HepG2 (cell line): ENCODE results near the gene SSU72. TPM values are rescaled to one million over a fixed set of nuclear protein-coding genes. Genes with fewer than 3 reads are reported as not detected.

ENCODE experiments used
- AGO2 ChIP-seq: fragments of 200-400 bp; formaldehyde crosslinking; optimal IDR thresholded peaks from 2 replicates; pipeline ENCODE3; 2017; ENCODE audit warnings: mild to moderate bottlenecking, low read depth, low read length, moderate library complexity
- GABPA ChIP-seq, 2 experiments: IDR thresholded peaks; 2 replicates each; pipeline ENCODE4 v1.6.1; 2011 to 2016; ENCODE audit warnings: low read depth in 2 of 2, low read length in 1 of 2, missing biosample characterization in 1 of 2, missing genetic modification characterization in 1 of 2
- GABPB1 ChIP-seq: IDR thresholded peaks from 2 replicates; pipeline ENCODE4 v1.6.1; 2016; ENCODE audit warnings: mild to moderate bottlenecking, missing genetic modification reagents, moderate library complexity, missing compliant biosample characterization
- HBP1 ChIP-seq: IDR thresholded peaks from 2 replicates; pipeline ENCODE4 v1.6.1; 2016; ENCODE audit warnings: low read depth, control low read depth
- HNRNPL ChIP-seq: fragments of 200-400 bp; formaldehyde crosslinking; IDR thresholded peaks from 2 replicates; pipeline ENCODE4 v1.6.1; 2017; ENCODE audit warnings: mild to moderate bottlenecking, low read depth, low read length
- HOXA5 ChIP-seq: sonication (generic); formaldehyde crosslinking; IDR thresholded peaks from 2 replicates; pipeline ENCODE4 v1.4.0; 2020; ENCODE audit warnings: missing genetic modification reagents
- HOXA9 ChIP-seq: sonication (generic); formaldehyde crosslinking; IDR thresholded peaks from 2 replicates; pipeline ENCODE4 v1.8.1; 2022; ENCODE audit warnings: missing genetic modification reagents, mild to moderate bottlenecking, moderate library complexity, borderline replicate concordance
- IKZF1 ChIP-seq: fragments of 450-650 bp; IDR thresholded peaks from 2 replicates; pipeline ENCODE4 v1.7.1; 2016
- JUND ChIP-seq: sonication (generic); formaldehyde crosslinking; IDR thresholded peaks from 2 replicates; pipeline ENCODE4 v1.8.0; 2022; ENCODE audit warnings: mild to moderate bottlenecking, missing genetic modification reagents
- KLF15 ChIP-seq: sonication (generic); formaldehyde crosslinking; IDR thresholded peaks from 2 replicates; pipeline ENCODE4 v1.8.1; 2023; ENCODE audit warnings: borderline replicate concordance, mild to moderate bottlenecking, inconsistent platforms, missing genetic modification reagents, mixed read lengths
- MBD4 ChIP-seq: IDR thresholded peaks from 2 replicates; pipeline ENCODE4 v1.6.1; 2012; ENCODE audit warnings: low read length, inconsistent platforms, borderline replicate concordance
- MEIS1 ChIP-seq: sonication (generic); formaldehyde crosslinking; IDR thresholded peaks from 2 replicates; pipeline ENCODE4 v1.9.0; 2021; ENCODE audit warnings: mild to moderate bottlenecking, missing genetic modification reagents, moderate library complexity, borderline replicate concordance
- PAWR ChIP-seq: sonication (generic); formaldehyde crosslinking; IDR thresholded peaks from 2 replicates; pipeline ENCODE4 v1.4.0; 2020; ENCODE audit warnings: missing genetic modification reagents, mild to moderate bottlenecking, borderline replicate concordance
- PAX8 ChIP-seq: sonication (generic); formaldehyde crosslinking; IDR thresholded peaks from 2 replicates; pipeline ENCODE4 v1.8.0; 2022; ENCODE audit warnings: mild to moderate bottlenecking, missing genetic modification reagents, borderline replicate concordance
- SMYD3 ChIP-seq: sonication (generic); formaldehyde crosslinking; IDR thresholded peaks from 2 replicates; pipeline ENCODE4 v1.8.1; 2023; ENCODE audit warnings: mild to moderate bottlenecking, missing genetic modification reagents
- SSRP1 ChIP-seq: IDR thresholded peaks from 2 replicates; pipeline ENCODE4 v1.6.1; 2016; ENCODE audit warnings: control low read depth
- SUZ12 ChIP-seq: fragments of 150-350 bp; IDR thresholded peaks from 2 replicates; pipeline ENCODE4 v1.6.1; 2014; ENCODE audit warnings: low read depth, low read length
- TBL1XR1 ChIP-seq: fragments of 150-350 bp; IDR thresholded peaks from 2 replicates; pipeline ENCODE4 v1.6.1; 2014; ENCODE audit warnings: borderline replicate concordance, low read length; ENCODE audit not compliant: partially characterized antibody
- TFAP4 ChIP-seq: sonication (generic); IDR thresholded peaks from 2 replicates; pipeline ENCODE4 v1.6.1; 2016; ENCODE audit warnings: low read depth, borderline replicate concordance
- ZBTB43 ChIP-seq: sonication (generic); formaldehyde crosslinking; conservative IDR thresholded peaks from 2 replicates; pipeline ENCODE4 v1.4.0; 2020; ENCODE audit warnings: missing genetic modification reagents
- ZNF124 ChIP-seq: sonication (generic); formaldehyde crosslinking; IDR thresholded peaks from 2 replicates; pipeline ENCODE4 v1.4.0; 2020; ENCODE audit warnings: missing genetic modification reagents
- ZNF225 ChIP-seq: sonication (generic); formaldehyde crosslinking; IDR thresholded peaks from 2 replicates; pipeline ENCODE4 v1.4.0; 2020; ENCODE audit warnings: mild to moderate bottlenecking, missing genetic modification reagents
- ZNF3 ChIP-seq: IDR thresholded peaks from 2 replicates; pipeline ENCODE4 v1.7.0; 2017; ENCODE audit warnings: inconsistent platforms
- ZNF687 ChIP-seq: sonication (generic); formaldehyde crosslinking; IDR thresholded peaks from 2 replicates; pipeline ENCODE4 v1.5.1; 2020; ENCODE audit warnings: mild to moderate bottlenecking, missing genetic modification reagents, moderate library complexity
- polyA plus RNA-seq, 8 experiments: library from polyadenylated mRNA; depleted of rRNA in 3 of 8; stranded (reverse) in 7 of 8; unstranded in 1 of 8; fragments of >200 nt; fragmentation: Illumina TruSeq in 4 of 8; extraction: Trizol in 4 of 8; gene quantifications; 2 replicates each; pipeline versions ENCODE4 v1.2.1 to v1.2.3, GENCODE V29; 2011 to 2016; ENCODE audit warnings: low read depth in 4 of 8, missing spikeins in 1 of 8, mixed read lengths in 1 of 8; ENCODE audit not compliant: insufficient read depth in 1 of 8
- total RNA-seq, 5 experiments: library from RNA; depleted of rRNA; stranded (reverse); fragments of >200 nt; fragmentation: Illumina TruSeq; extraction: Trizol; gene quantifications; 2 replicates each; pipeline ENCODE4 v1.2.3, GENCODE V29; 2016; ENCODE audit warnings: low read depth in 1 of 5

SSU72 gene
- total and polyA plus RNA-seq, 2 of the 13 experiments (the other 11 are each of a cell fraction or from before 2014, with no cell fraction given) = 42.8 to 67.1 TPM

- no peak for TF ChIP-seq HBP1 (CRISPR knock-in tag)
- TF ChIP-seq ZNF124 (CRISPR knock-in tag) = no peak
- peak; percentile 58 for TF ChIP-seq ZNF687 (CRISPR knock-in tag)
- TF ChIP-seq HNRNPL = peak; percentile 74; the same call in 1 of the 2 replicates
- no peak for TF ChIP-seq PAX8 (CRISPR knock-in tag)
- no peak for TF ChIP-seq KLF15 (CRISPR knock-in tag)
- TF ChIP-seq SUZ12 = no peak
- TF ChIP-seq SMYD3 (CRISPR knock-in tag) = no peak
- TF ChIP-seq AGO2 = peak; percentile 29
- TF ChIP-seq IKZF1 = no peak
- TF ChIP-seq JUND (CRISPR knock-in tag) = no peak
- no peak for TF ChIP-seq MBD4
- TF ChIP-seq HOXA5 = peak; percentile 86
- TF ChIP-seq GABPA (IDR thresholded peaks at IDR 0.05; ENCODE audit: low read depth, low read length) = no peak
- TF ChIP-seq GABPA (CRISPR knock-in tag; IDR thresholded peaks at IDR 0.05; ENCODE audit: low read depth) = no peak
- TF ChIP-seq ZNF3 (CRISPR knock-in tag) = no peak
- TF ChIP-seq TBL1XR1 = no peak
- peak; percentile 35; the same call in 1 of the 2 replicates for TF ChIP-seq MEIS1 (CRISPR knock-in tag)
- TF ChIP-seq HOXA9 (CRISPR knock-in tag) = peak; percentile 77; the same call in 1 of the 2 replicates
- TF ChIP-seq ZBTB43 (CRISPR knock-in tag) = no peak
- TF ChIP-seq PAWR = no peak
- TF ChIP-seq GABPB1 = peak; percentile 11; the same call in 1 of the 2 replicates
- TF ChIP-seq TFAP4 = peak; percentile 60; the same call in 1 of the 2 replicates
- no peak for TF ChIP-seq SSRP1 (CRISPR knock-in tag)
- TF ChIP-seq ZNF225 (CRISPR knock-in tag) = 0 out of 2 replicates have a peak, but pooled peaks have one; percentile 32
Measured at GRCh38 chr1:1577367-1578011, 2.8 kb upstream of the SSU72 start (continued).
